ENCODE data around the gene CEP55. TPM values are rescaled to one million over a fixed set of nuclear protein-coding genes. Genes with fewer than 3 reads are reported as not detected.

Gene CEP55
- polyA plus RNA-seq, 1 donor (not counting 4 experiments of a cell fraction or from before 2014, with no cell fraction given): 25.4 TPM

- Histone ChIP-seq H3K27ac (ENCODE audit: control insufficient read depth, insufficient read depth, low read length) (no peak overlapping the region), H3K4me1 (ENCODE audit: control insufficient read depth, extremely low read depth, insufficient read depth, low read length) (peaks cover 38% of the 10 kb centered on the region), H3K79me2 (ENCODE audit: control insufficient read depth, insufficient read depth, low read length) (peaks cover 71% of the 10 kb centered on the region), H2AFZ (ENCODE audit: control insufficient read depth, low read length) (no peak overlapping the region), H3K9me1 (ENCODE audit: control insufficient read depth, extremely low read depth, insufficient read depth, low read length) (no peaks in the 10 kb centered on the region), H3K4me3 (ENCODE audit: control insufficient read depth in 2 of 3, extremely low read depth in 1 of 3, insufficient read depth in 2 of 3, low read depth in 1 of 3, low read length in 3 of 3) (no peak overlapping the region), H3K36me3 (ENCODE audit: control insufficient read depth in 2 of 2, extremely low read depth in 1 of 2, insufficient read depth in 2 of 2, low read length in 2 of 2) (peaks cover 18 to 38% of the 10 kb centered on the region in 2 experiments), H3K9ac (ENCODE audit: control insufficient read depth, extremely low read depth, insufficient read depth, low read length) (no peak overlapping the region), H4K20me1 (ENCODE audit: control insufficient read depth, extremely low read depth, insufficient read depth, low read length) (no peaks in the 10 kb centered on the region), H3K9me3 (ENCODE audit: control insufficient read depth, low read depth, low read length) (no peaks in the 10 kb centered on the region), H3K27me3 (ENCODE audit: control insufficient read depth, extremely low read depth, insufficient read depth, low read length) (no peaks in the 10 kb centered on the region), H3K4me2 (ENCODE audit: control insufficient read depth, extremely low read depth, insufficient read depth, low read depth, low read length) (no peak overlapping the region)
- dilution Hi-C loops (cut with MboI; ENCODE audit: extremely low pct_ligation_motif_present, low sequenced_read_pairs): no loop called here
- no peak for TF ChIP-seq EZH2 (IDR thresholded peaks at IDR 0.05; ENCODE audit: low read length)
- TF ChIP-seq CTCF (optimal IDR thresholded peaks at IDR 0.05 in 1 of 3, IDR thresholded peaks at IDR 0.05 in 1 of 3, conservative IDR thresholded peaks at IDR 0.05 in 1 of 3; ENCODE audit: extremely low read depth in 1 of 3, insufficient read depth in 2 of 3, low read length in 3 of 3): no peak
- FAIRE-seq: no peak
- DNase-seq (ENCODE audit: low read depth, low spot score): no peak
Observed at GRCh38 chr10:93457511-93457910, 38.9 kb upstream of the CEP55 start.

GRCh38 chr10:93458821-93459257, 37.6 kb upstream of the CEP55 start:
- H3K9me1 ChIP-seq (ENCODE audit: control insufficient read depth, extremely low read depth, insufficient read depth, low read length): no peaks in the 10 kb centered on the region
- H4K20me1 ChIP-seq (ENCODE audit: control insufficient read depth, extremely low read depth, insufficient read depth, low read length): no peaks in the 10 kb centered on the region
- FAIRE-seq (peak; percentile 100), DNase-seq (ENCODE audit: low read depth, low spot score) (peak; percentile 92)
- no peak overlapping the region for H2AFZ ChIP-seq (ENCODE audit: control insufficient read depth, low read length)
- peak overlapping the region; percentile 52 for H3K9ac ChIP-seq (ENCODE audit: control insufficient read depth, extremely low read depth, insufficient read depth, low read length)
- TF ChIP-seq EZH2 (IDR thresholded peaks at IDR 0.05; ENCODE audit: low read length): no peak
- H3K4me3 ChIP-seq (ENCODE audit: control insufficient read depth in 2 of 3, extremely low read depth in 1 of 3, insufficient read depth in 2 of 3, low read depth in 1 of 3, low read length in 3 of 3): no peak overlapping the region
- H3K79me2 ChIP-seq (ENCODE audit: control insufficient read depth, insufficient read depth, low read length): peaks cover 69% of the 10 kb centered on the region
- peak overlapping the region; percentile 83 for H3K27ac ChIP-seq (ENCODE audit: control insufficient read depth, insufficient read depth, low read length)
- no peaks in the 10 kb centered on the region for H3K27me3 ChIP-seq (ENCODE audit: control insufficient read depth, extremely low read depth, insufficient read depth, low read length)
- H3K4me2 ChIP-seq (ENCODE audit: control insufficient read depth, extremely low read depth, insufficient read depth, low read depth, low read length): peak overlapping the region; percentile 67
- peaks cover 18 to 34% of the 10 kb centered on the region in 2 experiments for H3K36me3 ChIP-seq (ENCODE audit: control insufficient read depth in 2 of 2, extremely low read depth in 1 of 2, insufficient read depth in 2 of 2, low read length in 2 of 2)
- no peaks in the 10 kb centered on the region for H3K9me3 ChIP-seq (ENCODE audit: control insufficient read depth, low read depth, low read length)
- dilution Hi-C loops (cut with MboI; ENCODE audit: extremely low pct_ligation_motif_present, low sequenced_read_pairs): no loop called here
- H3K4me1 ChIP-seq (ENCODE audit: control insufficient read depth, extremely low read depth, insufficient read depth, low read length): peaks cover 47% of the 10 kb centered on the region

- H3K4me3 ChIP-seq (ENCODE audit: control insufficient read depth in 2 of 3, extremely low read depth in 1 of 3, insufficient read depth in 2 of 3, low read depth in 1 of 3, low read length in 3 of 3): no peak overlapping the region
- H2AFZ ChIP-seq (ENCODE audit: control insufficient read depth, low read length): no peak overlapping the region
- peak overlapping the region; percentile 2 for H3K9ac ChIP-seq (ENCODE audit: control insufficient read depth, extremely low read depth, insufficient read depth, low read length)
- H4K20me1 ChIP-seq (ENCODE audit: control insufficient read depth, extremely low read depth, insufficient read depth, low read length): no peaks in the 10 kb centered on the region
- H3K9me1 ChIP-seq (ENCODE audit: control insufficient read depth, extremely low read depth, insufficient read depth, low read length): no peaks in the 10 kb centered on the region
- FAIRE-seq (peak; percentile 67), DNase-seq (ENCODE audit: low read depth, low spot score) (no peak)
- dilution Hi-C loops (cut with MboI; ENCODE audit: extremely low pct_ligation_motif_present, low sequenced_read_pairs): no loop called here
- H3K27me3 ChIP-seq (ENCODE audit: control insufficient read depth, extremely low read depth, insufficient read depth, low read length): no peaks in the 10 kb centered on the region
- H3K4me2 ChIP-seq (ENCODE audit: control insufficient read depth, extremely low read depth, insufficient read depth, low read depth, low read length): peak overlapping the region; percentile 67
- H3K27ac ChIP-seq (ENCODE audit: control insufficient read depth, insufficient read depth, low read length): peak overlapping the region; percentile 83
- peaks cover 14 to 29% of the 10 kb centered on the region in 2 experiments for H3K36me3 ChIP-seq (ENCODE audit: control insufficient read depth in 2 of 2, extremely low read depth in 1 of 2, insufficient read depth in 2 of 2, low read length in 2 of 2)
- no peaks in the 10 kb centered on the region for H3K9me3 ChIP-seq (ENCODE audit: control insufficient read depth, low read depth, low read length)
- peaks cover 53% of the 10 kb centered on the region for H3K4me1 ChIP-seq (ENCODE audit: control insufficient read depth, extremely low read depth, insufficient read depth, low read length)
- no peak for TF ChIP-seq EZH2 (IDR thresholded peaks at IDR 0.05; ENCODE audit: low read length)
- no peak for TF ChIP-seq CTCF (optimal IDR thresholded peaks at IDR 0.05 in 1 of 3, IDR thresholded peaks at IDR 0.05 in 1 of 3, conservative IDR thresholded peaks at IDR 0.05 in 1 of 3; ENCODE audit: extremely low read depth in 1 of 3, insufficient read depth in 2 of 3, low read length in 3 of 3)
- peaks cover 70% of the 10 kb centered on the region for H3K79me2 ChIP-seq (ENCODE audit: control insufficient read depth, insufficient read depth, low read length)
Observed at GRCh38 chr10:93459466-93459865, 36.9 kb upstream of the CEP55 start.

Data from keratinocyte (primary cell).